ENCODE data around the gene CPAMD8. TPM values are rescaled to one million over a fixed set of nuclear protein-coding genes. Genes with fewer than 3 reads are reported as not detected.
A peak's percentile ranks its signal among the peaks of the same experiment; 100 is the strongest.

Gene CPAMD8
- total RNA-seq, 1 experiment from 2014 or later = 0.64 TPM

DNA sequence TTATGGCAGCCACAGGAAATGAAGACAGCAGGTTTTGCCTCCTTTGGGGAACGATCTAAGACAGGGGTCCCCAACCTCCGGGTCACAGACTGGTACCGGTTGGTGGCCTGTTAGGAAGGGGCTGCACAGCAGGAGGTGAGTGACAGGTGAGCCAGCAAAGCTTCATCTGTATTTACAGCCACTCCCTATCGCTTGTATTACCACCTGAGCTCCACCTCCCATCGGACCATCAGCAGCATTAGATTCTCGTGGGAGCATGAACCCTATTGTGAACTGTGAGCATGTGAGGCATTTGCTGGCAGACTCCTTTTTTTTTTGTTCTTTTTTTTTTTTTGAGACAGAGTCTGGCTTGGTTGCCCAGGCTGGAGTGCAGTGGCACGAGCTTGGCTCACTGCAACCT, 115.6 kb downstream of the CPAMD8 start:
- no peak for DNase-seq (ENCODE audit: low read depth)
- in situ Hi-C loops (cut with HindIII; ENCODE audit: low pct_unique_long_range_greater_than_20kb, low sequenced_read_pairs) = no loop called here

DNA sequence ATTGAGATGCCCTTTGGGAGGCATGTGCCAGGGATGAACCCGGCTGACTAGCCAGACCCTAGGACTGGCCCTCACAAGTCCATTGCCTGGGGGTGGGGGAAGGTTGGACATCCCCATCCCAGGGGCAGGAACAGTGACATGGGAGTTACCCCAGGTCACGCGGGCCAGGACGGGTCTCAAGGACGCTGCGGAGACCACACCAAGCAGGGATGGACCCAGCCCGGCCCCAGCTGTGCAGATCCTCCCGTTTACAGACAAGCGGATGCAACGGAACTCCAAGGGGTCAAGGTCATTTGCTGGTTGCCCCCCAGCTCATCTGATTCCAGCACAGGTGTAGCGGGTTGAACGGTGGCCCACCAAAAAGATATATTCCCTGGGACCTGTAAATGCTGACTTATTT, 117.9 kb downstream of the CPAMD8 start:
- in situ Hi-C loops (cut with HindIII; ENCODE audit: low pct_unique_long_range_greater_than_20kb, low sequenced_read_pairs) = no loop called here
- no peak for DNase-seq (ENCODE audit: low read depth)

- no peak for DNase-seq (ENCODE audit: low read depth)
- in situ Hi-C loops (cut with HindIII; ENCODE audit: low pct_unique_long_range_greater_than_20kb, low sequenced_read_pairs) = no loop called here
These were observed 122.0 kb downstream of the CPAMD8 start for GRCh38 chr19:16904599-16904998.

DNA sequence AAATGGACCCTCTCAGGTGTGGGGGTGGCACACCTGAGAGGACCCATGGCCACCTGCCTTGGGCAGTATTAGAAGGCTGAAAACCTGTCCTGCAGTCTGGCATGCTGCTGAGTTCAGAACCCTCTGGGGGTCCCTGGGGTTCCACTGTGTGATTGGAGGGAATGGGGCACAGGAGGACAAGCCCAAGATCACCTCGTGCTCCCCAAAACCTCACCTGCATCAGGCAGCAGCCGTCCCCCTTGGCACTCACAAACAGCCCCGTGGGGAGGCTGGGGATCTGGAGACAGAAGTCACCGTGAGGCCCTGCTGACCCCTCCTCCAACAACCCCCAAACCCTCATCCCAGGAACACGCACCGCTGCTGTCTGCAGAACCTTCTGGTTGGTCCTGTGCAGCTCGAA, 123.3 kb downstream of the CPAMD8 start:
- no peak for DNase-seq (ENCODE audit: low read depth)
- in situ Hi-C loops (cut with HindIII; ENCODE audit: low pct_unique_long_range_greater_than_20kb, low sequenced_read_pairs) = no loop called here

- in situ Hi-C loops (cut with HindIII; ENCODE audit: low pct_unique_long_range_greater_than_20kb, low sequenced_read_pairs) = no loop called here
- no peak for DNase-seq (ENCODE audit: low read depth)
These were observed 124.1 kb downstream of the CPAMD8 start for GRCh38 chr19:16902545-16902944.

GRCh38 chr19:16901491-16902175, 125.0 kb downstream of the CPAMD8 start:
- DNase-seq (ENCODE audit: low read depth) = no peak
- in situ Hi-C loops (cut with HindIII; ENCODE audit: low pct_unique_long_range_greater_than_20kb, low sequenced_read_pairs) = no loop called here

DNA sequence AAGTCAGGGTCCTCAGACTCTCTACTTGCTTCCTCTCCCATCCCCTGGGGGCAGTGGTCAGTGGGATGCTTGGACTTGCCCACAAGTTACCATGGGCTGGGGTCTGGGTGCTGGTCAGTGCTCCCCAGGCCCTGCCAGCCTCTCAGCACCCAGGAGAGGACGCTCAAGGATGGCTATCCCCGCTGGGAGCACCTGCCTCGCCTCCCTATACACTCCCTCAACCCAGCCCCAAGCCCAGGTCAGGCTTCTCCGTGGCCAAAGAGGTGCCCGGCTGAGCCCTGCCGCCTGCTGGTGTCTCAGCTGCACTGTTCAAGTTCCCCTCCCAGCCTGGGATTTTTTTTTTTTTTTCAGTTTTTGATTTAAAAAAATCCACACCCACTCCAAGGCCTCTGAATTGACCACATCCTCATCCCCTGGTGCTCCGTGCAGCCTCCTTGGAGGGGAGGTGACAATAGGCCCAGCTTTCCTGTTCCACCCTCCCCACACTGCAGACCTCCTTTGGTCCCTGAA, 127.0 kb downstream of the CPAMD8 start:
- in situ Hi-C loops (cut with HindIII; ENCODE audit: low pct_unique_long_range_greater_than_20kb, low sequenced_read_pairs) = no loop called here
- peak; percentile 40 for DNase-seq (ENCODE audit: low read depth)

DNA sequence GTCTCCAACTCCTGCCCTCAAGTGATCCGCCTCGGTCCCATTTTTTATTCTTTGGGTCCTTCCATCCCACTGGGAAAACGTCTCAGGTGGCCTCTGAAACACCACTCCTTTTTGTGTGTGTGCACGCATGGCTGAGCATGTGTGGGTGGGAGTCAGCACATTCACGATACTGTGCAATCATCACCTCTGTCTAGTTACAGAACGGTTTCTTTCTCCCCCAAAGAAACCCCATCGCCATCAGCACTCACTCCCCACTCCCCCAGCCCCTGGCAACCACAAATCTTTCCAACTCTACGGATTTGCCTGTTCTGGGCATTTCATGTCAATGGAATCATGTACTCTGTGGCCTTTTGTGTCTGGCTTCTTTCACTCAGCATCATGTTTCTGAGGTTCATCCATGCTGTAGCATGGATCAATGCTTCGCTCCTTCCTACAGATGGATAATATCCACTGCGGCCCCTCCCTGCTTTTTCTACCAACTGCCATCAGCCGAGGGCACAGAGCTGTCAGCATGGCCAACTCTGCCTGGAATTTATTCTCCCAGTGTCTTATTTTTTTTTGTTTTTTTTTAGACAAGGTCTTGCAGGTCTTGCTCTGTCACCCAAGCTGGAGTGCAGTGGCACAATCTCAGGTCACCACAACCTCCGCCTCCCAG, 128.1 kb downstream of the CPAMD8 start:
- DNase-seq (ENCODE audit: low read depth) = no peak

DNA sequence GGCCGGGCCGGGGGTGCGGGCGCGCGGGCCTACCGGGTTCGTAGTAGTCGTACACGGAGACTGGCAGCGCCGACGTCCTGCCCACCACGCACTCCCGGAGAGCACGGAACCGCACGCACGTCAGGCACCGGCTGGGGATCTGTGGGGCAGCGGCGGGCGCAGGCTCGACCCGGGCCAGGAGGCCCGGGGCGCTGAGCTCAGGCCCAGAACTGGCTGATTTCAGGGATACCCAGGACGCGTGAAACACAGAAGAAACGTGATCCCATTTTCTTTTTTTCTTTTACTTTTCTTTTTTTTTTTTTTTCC, 128.8 kb downstream of the CPAMD8 start:
- no peak for DNase-seq (ENCODE audit: low read depth)
- in situ Hi-C loops (cut with HindIII; ENCODE audit: low pct_unique_long_range_greater_than_20kb, low sequenced_read_pairs) = no loop called here

More for the DNA sequence above, 128.1 kb downstream of the CPAMD8 start:
- in situ Hi-C loops (cut with HindIII; ENCODE audit: low pct_unique_long_range_greater_than_20kb, low sequenced_read_pairs) = no loop called here

GRCh38 chr19:16897029-16897855, 129.4 kb downstream of the CPAMD8 start:
- peak; percentile 89 for DNase-seq (ENCODE audit: low read depth)
- in situ Hi-C loops (cut with HindIII; ENCODE audit: low pct_unique_long_range_greater_than_20kb, low sequenced_read_pairs) = no loop called here

GRCh38 chr19:16896146-16897028, 130.2 kb downstream of the CPAMD8 start:
- DNase-seq (ENCODE audit: low read depth) = peak; percentile 28
- in situ Hi-C loops (cut with HindIII; ENCODE audit: low pct_unique_long_range_greater_than_20kb, low sequenced_read_pairs) = no loop called here

DNA sequence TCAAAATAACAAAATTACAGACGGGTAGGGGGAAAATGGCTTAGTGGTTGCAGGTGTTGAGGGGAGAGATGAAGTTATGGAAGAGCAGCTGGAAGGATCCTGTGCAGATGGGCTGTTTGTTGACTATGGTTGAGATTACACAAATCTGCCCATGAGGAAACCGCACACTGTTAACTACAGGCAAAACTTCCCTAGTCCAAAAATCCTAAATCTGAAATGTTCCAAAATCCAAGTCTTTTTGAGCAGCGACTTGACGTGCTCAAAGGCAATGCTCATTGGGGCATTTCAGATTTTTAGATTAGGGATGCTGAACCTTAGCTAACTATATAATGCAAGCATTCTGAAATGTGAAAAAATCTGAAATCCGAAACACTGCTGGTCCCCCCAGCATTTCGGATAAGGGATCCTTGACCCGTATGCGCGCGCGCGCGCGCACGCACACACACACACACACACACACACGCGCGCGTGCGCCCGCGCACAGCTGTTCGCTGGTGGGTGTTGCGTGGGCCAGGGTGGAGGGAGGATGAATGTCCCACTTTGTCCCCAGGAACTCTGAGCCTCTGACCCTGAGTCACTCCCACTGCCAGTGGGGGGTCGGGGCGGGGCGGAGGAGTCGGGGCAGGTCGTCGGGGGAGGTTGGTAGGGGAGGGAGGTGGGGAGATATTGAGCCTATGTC, 131.0 kb downstream of the CPAMD8 start:
- in situ Hi-C loops (cut with HindIII; ENCODE audit: low pct_unique_long_range_greater_than_20kb, low sequenced_read_pairs) = no loop called here
- DNase-seq (ENCODE audit: low read depth) = no peak

GRCh38 chr19:16894080-16894479, 132.5 kb downstream of the CPAMD8 start:
- in situ Hi-C loops (cut with HindIII; ENCODE audit: low pct_unique_long_range_greater_than_20kb, low sequenced_read_pairs) = no loop called here
- no peak for DNase-seq (ENCODE audit: low read depth)

DNA sequence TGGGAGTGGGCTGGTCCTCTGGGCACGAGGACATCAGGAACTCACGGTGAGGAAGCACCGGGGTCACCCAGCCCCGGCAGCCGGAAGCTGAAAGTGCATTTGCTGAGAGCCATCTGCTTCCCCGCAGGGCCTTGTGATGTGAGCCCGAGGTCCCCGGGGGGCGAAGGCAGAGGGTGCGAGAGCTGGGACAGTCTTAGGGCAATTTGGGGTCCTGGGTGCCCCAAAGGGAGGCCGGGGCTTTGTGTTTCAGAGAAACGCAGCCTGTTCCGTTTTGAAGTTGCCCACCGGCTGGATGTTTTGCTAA, 133.0 kb downstream of the CPAMD8 start:
- in situ Hi-C loops (cut with HindIII; ENCODE audit: low pct_unique_long_range_greater_than_20kb, low sequenced_read_pairs) = no loop called here
- no peak for DNase-seq (ENCODE audit: low read depth)

GRCh38 chr19:16892868-16893685, 133.5 kb downstream of the CPAMD8 start:
- in situ Hi-C loops (cut with HindIII; ENCODE audit: low pct_unique_long_range_greater_than_20kb, low sequenced_read_pairs) = no loop called here
- no peak for DNase-seq (ENCODE audit: low read depth)

- no peak for DNase-seq (ENCODE audit: low read depth)
- in situ Hi-C loops (cut with HindIII; ENCODE audit: low pct_unique_long_range_greater_than_20kb, low sequenced_read_pairs) = no loop called here
These were observed 134.2 kb downstream of the CPAMD8 start for GRCh38 chr19:16892436-16892835.

DNA sequence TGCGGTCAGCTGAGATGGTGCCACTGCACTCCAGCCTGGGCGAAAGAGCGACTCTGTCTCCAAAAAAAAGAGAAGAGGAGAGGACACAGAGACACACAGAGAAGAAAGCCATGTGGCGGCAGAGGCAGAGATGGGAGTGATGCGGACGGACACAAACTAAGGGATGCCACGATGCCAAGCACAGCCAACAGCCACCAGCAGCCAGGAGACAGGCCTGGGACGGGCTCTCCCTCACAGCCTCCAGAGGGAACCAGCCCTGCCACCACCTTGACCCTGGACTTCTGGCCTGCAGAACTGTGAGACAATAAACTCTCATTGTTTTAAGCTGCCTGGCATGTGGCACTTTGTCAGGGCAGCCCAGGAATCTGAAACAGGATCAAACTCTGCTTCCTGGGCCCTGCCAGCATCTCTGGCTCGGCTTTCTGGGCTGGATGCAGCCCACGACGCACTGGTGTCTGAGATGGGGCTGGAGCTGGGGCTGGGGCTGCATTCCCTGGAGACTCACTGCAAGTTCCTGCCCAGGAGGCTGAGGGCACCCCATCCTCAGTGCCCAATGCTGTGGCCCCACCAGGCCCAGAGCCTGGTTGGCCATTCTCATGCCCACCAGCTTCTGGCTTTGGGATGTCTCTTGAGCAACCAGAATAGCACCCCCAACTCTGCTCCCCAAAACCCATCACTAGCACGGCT, 134.8 kb downstream of the CPAMD8 start:
- in situ Hi-C loops (cut with HindIII; ENCODE audit: low pct_unique_long_range_greater_than_20kb, low sequenced_read_pairs) = no loop called here

More for the DNA sequence above, 134.8 kb downstream of the CPAMD8 start:
- no peak for DNase-seq (ENCODE audit: low read depth)

All from Caki2 (cell line).